Measurements from ENCODE around the gene FPGT. TPM values are rescaled to one million over a fixed set of nuclear protein-coding genes. Genes with fewer than 3 reads are reported as not detected.

The FPGT gene
- total and polyA plus RNA-seq, 9 of the 15 experiments (the other 6 are each of a cell fraction or from before 2014, with no cell fraction given): 11.6 to 24.3 (median 22.5) TPM

Other genes with a start within 250 kb of the FPGT start
- gene LRRIQ3, start 66 bp upstream of the FPGT start, total RNA-seq (2014; rRNA removed): 0.27 and 0.57 TPM in 2 replicates
- gene LRRIQ3, start 66 bp upstream of the FPGT start, total RNA-seq (2014; rRNA removed; fragmentation: Illumina TruSeq; extraction: Trizol): 1.5 and 2.0 TPM in 2 replicates
- gene LRRIQ3, start 66 bp upstream of the FPGT start, total RNA-seq (2015; rRNA removed; fragmentation: Illumina TruSeq; extraction: Trizol): 1.2 and 1.6 TPM in 2 replicates
- 0.82 and 0.98 TPM in 2 replicates for gene LRRIQ3, start 66 bp upstream of the FPGT start, total RNA-seq (2021)
- gene LRRIQ3, start 66 bp upstream of the FPGT start, polyA plus RNA-seq (2011; rRNA removed): 1.2 and 2.0 TPM in 2 replicates
- 1.0 and 1.7 TPM in 2 replicates for gene LRRIQ3, start 66 bp upstream of the FPGT start, polyA plus RNA-seq (2014; fragmentation: Illumina TruSeq; extraction: Trizol)
- 1 to 10 TPM; 2.4 to 2.8 TPM for gene LRRIQ3, start 66 bp upstream of the FPGT start, polyA plus RNA-seq (2014; fragmentation: Nextera tagmentation; extraction: Ambion mirVana)
- 0.38 and 0.91 TPM in 2 replicates for gene LRRIQ3, start 66 bp upstream of the FPGT start, polyA plus RNA-seq (2014; rRNA removed)
- 0.33 TPM in 1 of 2 replicates, not detected in the other for gene TNNI3K, start 37.1 kb downstream of the FPGT start, total RNA-seq (2014; rRNA removed)
- not detected in 2 replicates for gene TNNI3K, start 37.1 kb downstream of the FPGT start, total RNA-seq (2014; rRNA removed; fragmentation: Illumina TruSeq; extraction: Trizol)
- gene TNNI3K, start 37.1 kb downstream of the FPGT start, total RNA-seq (2015; rRNA removed; fragmentation: Illumina TruSeq; extraction: Trizol): not detected in 2 replicates
- not detected in 2 replicates for gene TNNI3K, start 37.1 kb downstream of the FPGT start, total RNA-seq (2021)
- gene TNNI3K, start 37.1 kb downstream of the FPGT start, polyA plus RNA-seq (2011; rRNA removed): 0.22 and 0.53 TPM in 2 replicates
- not detected in 2 replicates for gene TNNI3K, start 37.1 kb downstream of the FPGT start, polyA plus RNA-seq (2014; fragmentation: Illumina TruSeq; extraction: Trizol)
- gene TNNI3K, start 37.1 kb downstream of the FPGT start, polyA plus RNA-seq (2014; fragmentation: Nextera tagmentation; extraction: Ambion mirVana): under 1 TPM; 0.21 to 0.24 TPM
- gene TNNI3K, start 37.1 kb downstream of the FPGT start, polyA plus RNA-seq (2014; rRNA removed): 0.40 TPM in 1 of 2 replicates, not detected in the other

Measured in K562 (cell line).